ENCODE results near the gene ZFYVE19. TPM values are rescaled to one million over a fixed set of nuclear protein-coding genes. Genes with fewer than 3 reads are reported as not detected.
"Not testable (repeated sequence)": the region's sequence is repeated elsewhere in the genome, so short reads cannot be mapped to it uniquely, and the experiment has no call there.

ZFYVE19 gene
- total RNA-seq, 1 donor from 2014 or later: 26.7 TPM

- H3K27me3 ChIP-seq: peaks cover 3% of the 10 kb centered on the region
- H3K9me3 ChIP-seq: no peaks in the 10 kb centered on the region
- H3K36me3 ChIP-seq: peaks cover 21% of the 10 kb centered on the region
- DNase-seq (peak; percentile 88), ATAC-seq (peak; percentile 83)
- no peaks in the 10 kb centered on the region for H3K4me1 ChIP-seq
- no peak overlapping the region for H3K4me3 ChIP-seq
- intact Hi-C loops (cut with DNase I): no loop called here
- no peak overlapping the region for H3K27ac ChIP-seq
- TF ChIP-seq, protein P1, sequence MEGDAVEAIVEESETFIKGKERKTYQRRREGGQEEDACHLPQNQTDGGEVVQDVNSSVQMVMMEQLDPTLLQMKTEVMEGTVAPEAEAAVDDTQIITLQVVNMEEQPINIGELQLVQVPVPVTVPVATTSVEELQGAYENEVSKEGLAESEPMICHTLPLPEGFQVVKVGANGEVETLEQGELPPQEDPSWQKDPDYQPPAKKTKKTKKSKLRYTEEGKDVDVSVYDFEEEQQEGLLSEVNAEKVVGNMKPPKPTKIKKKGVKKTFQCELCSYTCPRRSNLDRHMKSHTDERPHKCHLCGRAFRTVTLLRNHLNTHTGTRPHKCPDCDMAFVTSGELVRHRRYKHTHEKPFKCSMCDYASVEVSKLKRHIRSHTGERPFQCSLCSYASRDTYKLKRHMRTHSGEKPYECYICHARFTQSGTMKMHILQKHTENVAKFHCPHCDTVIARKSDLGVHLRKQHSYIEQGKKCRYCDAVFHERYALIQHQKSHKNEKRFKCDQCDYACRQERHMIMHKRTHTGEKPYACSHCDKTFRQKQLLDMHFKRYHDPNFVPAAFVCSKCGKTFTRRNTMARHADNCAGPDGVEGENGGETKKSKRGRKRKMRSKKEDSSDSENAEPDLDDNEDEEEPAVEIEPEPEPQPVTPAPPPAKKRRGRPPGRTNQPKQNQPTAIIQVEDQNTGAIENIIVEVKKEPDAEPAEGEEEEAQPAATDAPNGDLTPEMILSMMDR (IDR thresholded peaks at IDR 0.05): peak; percentile 76
Measured at GRCh38 chr15:40859206-40859851, 52.4 kb downstream of the ZFYVE19 start.

- DNase-seq; H3K36me3 ChIP-seq; intact Hi-C loops (cut with DNase I); H3K9me3 ChIP-seq; H3K27ac ChIP-seq; H3K4me1 ChIP-seq; ATAC-seq; H3K4me3 ChIP-seq; H3K27me3 ChIP-seq: not testable (repeated sequence)
Measured at GRCh38 chr15:40861147-40861546, 54.3 kb downstream of the ZFYVE19 start.

DNA sequence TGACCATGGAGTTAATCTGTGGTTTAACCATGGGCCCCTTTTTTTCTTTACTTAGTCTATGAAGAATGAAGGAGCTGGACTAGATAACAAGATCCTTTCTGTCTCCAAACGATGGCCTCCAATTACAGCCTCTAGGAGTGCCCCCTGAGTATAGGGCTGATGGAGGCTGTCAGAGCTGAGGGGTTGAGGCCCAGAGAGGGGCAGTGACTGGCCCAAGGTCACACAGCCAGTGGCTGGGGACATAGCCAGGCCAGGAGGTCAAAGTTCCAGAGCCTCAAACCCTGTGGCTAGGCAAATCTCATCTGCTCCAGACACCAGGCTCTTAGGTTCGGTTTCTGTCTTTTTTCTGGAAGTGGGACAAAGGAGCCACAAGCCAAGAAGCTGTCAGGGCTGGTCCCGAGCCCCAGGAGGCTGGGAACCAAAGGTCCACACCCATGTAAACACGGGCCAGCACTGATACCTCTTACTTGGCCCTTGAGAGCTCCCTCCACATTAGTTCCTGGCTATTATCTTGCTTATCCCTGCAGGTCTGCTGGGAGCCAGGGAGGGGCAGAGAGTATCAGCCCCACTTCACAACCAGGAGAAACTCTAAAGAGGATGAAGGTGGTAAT is 56.9 kb downstream of the ZFYVE19 start:
- no peaks in the 10 kb centered on the region for H3K4me1 ChIP-seq
- intact Hi-C loops (cut with DNase I): no loop called here
- no peaks in the 10 kb centered on the region for H3K36me3 ChIP-seq
- peaks cover 3% of the 10 kb centered on the region for H3K27me3 ChIP-seq
- H3K27ac ChIP-seq: no peak overlapping the region
- TF ChIP-seq, protein P1 (IDR thresholded peaks at IDR 0.05): no peak
- H3K9me3 ChIP-seq: no peaks in the 10 kb centered on the region
- no peak overlapping the region for H3K4me3 ChIP-seq
- no peak for ATAC-seq
- no peak for DNase-seq

Other genes starting within 250 kb of the ZFYVE19 start
- gene CCDC32, start 242.0 kb upstream of the ZFYVE19 start, total RNA-seq: 20.7 TPM
- 6.4 TPM for gene RPUSD2, start 237.8 kb upstream of the ZFYVE19 start, total RNA-seq
- gene KNL1, start 212.8 kb upstream of the ZFYVE19 start, total RNA-seq: 0.61 TPM
- gene RAD51, start 111.9 kb upstream of the ZFYVE19 start, total RNA-seq: 0.98 TPM
- gene RMDN3, start 51.8 kb upstream of the ZFYVE19 start, total RNA-seq: 77.1 TPM
- gene GCHFR, start 43.0 kb upstream of the ZFYVE19 start, total RNA-seq: 55.2 TPM
- 0.96 TPM for gene C15orf62, start 37.1 kb upstream of the ZFYVE19 start, total RNA-seq
- 30.7 TPM for gene DNAJC17, start 384 bp downstream of the ZFYVE19 start, total RNA-seq
- 1.3 TPM for gene PPP1R14D, start 21.6 kb downstream of the ZFYVE19 start, total RNA-seq
- gene SPINT1, start 37.0 kb downstream of the ZFYVE19 start, total RNA-seq: 96.8 TPM
- gene RHOV, start 67.1 kb downstream of the ZFYVE19 start, total RNA-seq: not detected
- gene VPS18, start 87.4 kb downstream of the ZFYVE19 start, total RNA-seq: 24.5 TPM
- gene DLL4, start 122.3 kb downstream of the ZFYVE19 start, total RNA-seq: 22.0 TPM
- 4.4 TPM for gene CHAC1, start 146.4 kb downstream of the ZFYVE19 start, total RNA-seq

Measured in upper lobe of right lung (tissue), 1 donor.